Muscle of back (tissue), 10 donors: ENCODE results near the gene P4HA3. TPM values are rescaled to one million over a fixed set of nuclear protein-coding genes. Genes with fewer than 3 reads are reported as not detected.

ENCODE experiments used
- polyA plus RNA-seq, 10 donors: library from polyadenylated mRNA; unstranded; fragments of 120-200 nt; gene quantifications; one replicate each; pipeline ENCODE4 v1.2.1, GENCODE V29; 2013; ENCODE audit not compliant: insufficient read length in 10 of 10

The P4HA3 gene
- polyA plus RNA-seq, 10 donors = 0.88 to 4.1 (median 2.4) TPM

Other genes with a start within 250 kb of the P4HA3 start
- gene C2CD3, start 140.6 kb downstream of the P4HA3 start, polyA plus RNA-seq = 10 to 100 TPM; 14.7 to 25.4 (median 19.3) TPM
- gene PPME1, start 140.4 kb downstream of the P4HA3 start, polyA plus RNA-seq = 10 to 100 TPM; 35.1 to 54.7 (median 39.1) TPM
- gene PGM2L1, start 86.8 kb upstream of the P4HA3 start, polyA plus RNA-seq = 1 to 10 TPM; 3.0 to 6.7 (median 5.4) TPM
- gene KCNE3, start 155.9 kb upstream of the P4HA3 start, polyA plus RNA-seq = 1 to 10 TPM; 1.6 to 2.9 (median 2.2) TPM
- 1 to 10 TPM; 1.1 to 3.2 (median 2.4) TPM for gene LIPT2, start 182.1 kb upstream of the P4HA3 start, polyA plus RNA-seq